HG02870 (cell line): Measurements from ENCODE around the gene CPE.
"Not testable (repeated sequence)": the region's sequence is repeated elsewhere in the genome, so short reads cannot be mapped to it uniquely, and the experiment has no call there.

Experiments
- ATAC-seq: cut with Tn5 transposase; IDR thresholded peaks from one replicate; pipeline ENCODE4 v1.9.1; 2021; ENCODE audit warnings: mild to moderate bottlenecking, moderate library complexity; ENCODE audit not compliant: unreplicated experiment

Gene CPE

DNA sequence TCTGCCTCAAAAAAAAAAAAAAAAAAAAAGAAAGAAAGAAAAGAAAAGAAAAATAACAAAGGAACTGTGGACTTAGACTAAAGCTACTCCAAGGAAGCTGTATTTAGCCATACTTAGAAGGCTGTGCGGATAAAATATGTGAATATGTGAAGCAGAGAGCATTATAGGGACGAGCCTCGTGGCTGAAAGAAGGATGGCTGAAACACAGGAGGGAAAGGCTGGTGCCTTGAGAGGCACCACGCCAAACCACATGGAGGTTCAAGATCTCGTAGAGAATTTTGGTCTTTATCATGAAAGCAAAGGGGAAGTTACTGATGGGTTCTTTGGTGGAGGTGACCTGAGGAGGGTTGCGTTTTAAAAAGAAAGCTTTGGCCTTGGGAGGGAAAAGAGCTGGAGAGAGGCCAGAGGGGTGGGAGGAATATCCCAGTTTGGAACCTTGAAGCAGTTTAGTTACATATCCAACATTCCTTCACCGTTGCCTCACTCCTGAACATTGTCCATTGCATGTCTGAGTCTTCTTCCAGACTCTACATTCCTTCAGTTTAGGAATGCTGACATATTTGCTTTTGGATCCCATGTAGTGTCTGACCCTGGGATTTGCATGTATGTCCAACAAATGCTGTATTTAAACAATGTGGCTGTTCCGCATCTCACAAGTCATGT is 82.5 kb downstream of the CPE start:
- ATAC-seq: no peak

DNA sequence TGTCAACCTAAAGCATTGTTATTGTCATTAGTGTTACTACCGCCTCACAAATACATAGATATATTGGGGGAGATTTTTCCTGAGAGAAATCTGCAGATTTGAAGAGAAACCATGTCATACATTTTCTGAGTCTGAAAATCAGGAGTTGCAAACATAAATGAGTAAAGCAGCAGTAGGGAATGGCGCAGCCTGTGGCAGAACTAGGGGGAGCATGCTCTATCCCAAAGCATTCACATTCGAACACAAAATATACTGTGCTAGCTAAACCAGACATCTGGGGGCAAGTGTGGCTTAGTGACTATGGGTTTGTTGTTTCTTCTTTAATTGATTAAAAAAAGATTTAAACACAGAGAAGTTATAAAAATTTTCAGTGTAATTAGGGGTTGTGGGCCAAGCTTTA is 83.2 kb downstream of the CPE start:
- no peak for ATAC-seq

DNA sequence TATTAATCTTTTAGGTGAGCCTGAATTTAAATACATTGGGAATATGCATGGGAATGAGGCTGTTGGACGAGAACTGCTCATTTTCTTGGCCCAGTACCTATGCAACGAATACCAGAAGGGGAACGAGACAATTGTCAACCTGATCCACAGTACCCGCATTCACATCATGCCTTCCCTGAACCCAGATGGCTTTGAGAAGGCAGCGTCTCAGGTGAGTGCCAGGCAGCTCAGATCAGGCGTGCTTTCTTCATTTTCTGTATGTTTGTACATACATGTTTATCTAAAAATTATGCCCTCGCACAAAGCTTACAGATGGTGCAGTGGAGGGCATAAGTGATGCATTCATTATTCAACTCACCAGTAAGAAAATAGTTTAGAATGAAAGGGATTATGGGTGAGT is 85.6 kb downstream of the CPE start:
- no peak for ATAC-seq

DNA sequence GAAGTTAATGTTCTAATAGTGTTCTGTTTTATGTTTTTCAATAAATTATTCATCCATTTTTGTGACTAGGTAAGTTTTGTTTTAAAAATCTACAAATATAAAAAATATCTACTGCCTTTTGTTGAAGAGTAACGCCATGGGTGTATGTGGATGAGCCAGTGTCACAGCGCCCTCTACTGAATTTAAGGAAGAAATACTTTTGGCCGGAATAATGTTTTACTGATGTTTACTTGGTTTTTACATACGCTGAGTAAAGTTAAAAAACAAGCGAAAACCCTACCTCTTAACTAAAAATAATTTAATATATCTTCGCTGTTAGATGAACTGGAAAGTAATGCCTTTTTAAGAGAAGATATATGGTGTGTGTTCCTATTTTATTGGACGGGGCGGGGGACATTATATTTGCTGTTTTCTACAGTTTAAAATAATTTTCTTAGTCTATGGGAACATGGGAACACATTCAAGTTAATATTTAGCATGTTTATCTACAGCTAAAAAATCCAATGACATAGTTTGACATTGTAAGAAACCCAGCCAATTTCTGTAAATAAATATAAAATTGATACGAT is 86.1 kb downstream of the CPE start:
- peak; percentile 45 for ATAC-seq

DNA sequence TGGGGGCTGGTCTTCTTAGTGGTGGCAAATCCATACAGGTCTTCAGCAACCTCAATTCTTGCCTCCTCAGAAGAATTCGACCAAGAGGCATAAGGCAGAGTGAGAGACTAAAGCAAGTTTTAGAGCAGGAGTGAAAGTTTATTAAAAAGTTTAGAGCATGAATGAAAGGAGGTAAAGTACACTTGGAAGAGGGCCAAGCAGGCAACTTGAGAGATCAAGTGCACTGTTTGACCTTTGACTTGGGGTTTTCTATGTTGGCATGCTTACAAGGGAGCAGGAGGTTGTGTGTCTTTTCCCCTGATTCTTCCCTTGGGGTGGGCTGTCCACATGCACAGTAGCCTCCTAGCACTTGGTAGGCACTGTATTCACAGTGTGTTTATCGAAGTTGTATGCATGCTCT is 91.2 kb downstream of the CPE start:
- ATAC-seq: no peak

DNA sequence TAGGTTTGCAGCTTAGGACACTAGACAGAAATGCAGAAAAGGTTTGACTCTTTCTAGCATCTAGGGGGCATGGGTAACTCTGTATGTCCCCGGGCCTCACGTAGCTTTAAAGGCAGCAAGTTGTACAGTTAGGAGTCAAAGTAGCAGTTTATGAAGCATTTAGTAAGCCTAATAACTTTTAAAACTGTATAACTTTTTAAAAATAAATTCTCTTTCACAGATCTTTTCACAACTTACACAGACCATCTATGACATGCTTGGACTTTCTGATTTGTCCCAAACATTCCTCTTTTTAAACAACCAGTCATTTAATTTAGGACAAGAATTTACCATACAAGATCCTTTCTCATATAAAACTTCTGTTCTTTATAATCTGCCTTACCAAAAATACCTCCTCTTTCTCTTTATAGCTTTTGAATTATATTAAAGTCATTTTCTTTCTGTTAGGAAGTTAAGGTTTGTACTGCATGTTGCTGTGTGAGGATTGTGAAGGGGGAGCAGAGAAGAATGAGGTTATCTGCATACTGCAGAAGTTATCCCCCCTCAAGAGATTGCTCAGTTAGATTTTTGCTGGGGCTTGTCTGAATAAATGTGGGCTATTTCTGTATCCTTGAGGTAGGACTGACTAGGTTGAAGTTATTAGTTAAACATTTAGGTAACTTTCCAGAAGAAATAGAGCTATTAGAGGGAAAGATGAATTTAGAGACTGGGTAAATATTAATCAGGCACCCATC is 94.3 kb downstream of the CPE start:
- no peak for ATAC-seq

DNA sequence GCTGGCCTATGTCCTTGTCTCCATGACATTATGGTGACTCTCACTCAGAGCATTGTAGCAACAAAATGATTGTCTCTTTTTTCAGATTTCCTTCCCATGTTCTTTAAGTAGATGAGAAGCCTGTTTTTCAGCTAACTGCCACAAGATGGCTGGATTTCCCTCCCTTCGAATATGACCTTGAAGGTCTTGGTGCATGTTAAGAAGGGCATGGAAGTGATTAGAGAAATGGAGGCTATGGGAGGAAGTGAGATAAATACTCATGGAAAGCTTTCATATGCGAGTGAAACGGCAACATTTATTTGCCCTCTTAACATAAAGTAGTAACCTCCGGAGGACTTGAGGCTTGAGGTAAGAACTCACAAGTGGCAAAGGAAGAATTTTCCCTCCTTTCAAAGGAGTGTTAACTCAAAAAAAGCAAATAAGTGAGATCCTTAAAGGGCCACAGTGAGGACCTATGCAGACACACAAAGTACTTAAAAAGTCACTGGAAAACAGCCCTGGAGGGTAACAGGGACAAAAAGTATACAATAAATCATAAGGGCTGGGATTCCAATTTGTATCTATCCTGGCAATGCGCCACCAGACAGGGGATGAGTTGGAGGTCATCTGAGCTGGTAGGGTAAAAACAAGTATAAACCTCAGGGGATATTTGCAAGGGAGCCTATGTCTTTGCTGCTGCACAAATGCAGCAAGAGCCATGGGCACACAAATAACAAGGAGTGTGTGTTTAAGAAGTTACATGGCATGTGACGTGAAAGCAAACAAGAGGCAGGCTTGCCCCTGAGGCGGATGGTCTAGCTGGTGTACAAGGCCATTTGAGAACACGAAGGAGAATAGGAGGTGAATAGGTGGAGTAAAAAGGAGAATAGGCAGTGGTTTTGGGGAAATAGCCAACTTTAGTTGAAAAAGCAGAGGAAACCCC is 96.2 kb downstream of the CPE start:
- no peak for ATAC-seq

DNA sequence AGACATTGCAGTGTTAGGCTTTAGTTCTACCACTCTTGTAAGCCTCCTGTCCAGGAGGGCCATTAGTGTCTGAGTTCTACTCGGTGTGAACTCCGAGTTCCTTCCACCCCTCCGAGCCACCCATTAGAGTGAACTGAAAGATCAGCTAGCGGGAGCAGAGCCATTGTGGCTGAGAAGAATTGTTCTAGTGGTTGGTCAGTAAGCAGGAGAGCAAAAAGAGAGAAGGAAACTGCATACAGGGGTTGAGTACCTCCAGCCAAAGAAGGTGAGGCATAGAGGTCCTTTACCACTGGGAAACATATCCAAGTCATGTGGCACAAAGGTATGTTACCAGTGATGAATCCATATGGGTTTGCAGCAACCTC is 96.9 kb downstream of the CPE start:
- no peak for ATAC-seq

DNA sequence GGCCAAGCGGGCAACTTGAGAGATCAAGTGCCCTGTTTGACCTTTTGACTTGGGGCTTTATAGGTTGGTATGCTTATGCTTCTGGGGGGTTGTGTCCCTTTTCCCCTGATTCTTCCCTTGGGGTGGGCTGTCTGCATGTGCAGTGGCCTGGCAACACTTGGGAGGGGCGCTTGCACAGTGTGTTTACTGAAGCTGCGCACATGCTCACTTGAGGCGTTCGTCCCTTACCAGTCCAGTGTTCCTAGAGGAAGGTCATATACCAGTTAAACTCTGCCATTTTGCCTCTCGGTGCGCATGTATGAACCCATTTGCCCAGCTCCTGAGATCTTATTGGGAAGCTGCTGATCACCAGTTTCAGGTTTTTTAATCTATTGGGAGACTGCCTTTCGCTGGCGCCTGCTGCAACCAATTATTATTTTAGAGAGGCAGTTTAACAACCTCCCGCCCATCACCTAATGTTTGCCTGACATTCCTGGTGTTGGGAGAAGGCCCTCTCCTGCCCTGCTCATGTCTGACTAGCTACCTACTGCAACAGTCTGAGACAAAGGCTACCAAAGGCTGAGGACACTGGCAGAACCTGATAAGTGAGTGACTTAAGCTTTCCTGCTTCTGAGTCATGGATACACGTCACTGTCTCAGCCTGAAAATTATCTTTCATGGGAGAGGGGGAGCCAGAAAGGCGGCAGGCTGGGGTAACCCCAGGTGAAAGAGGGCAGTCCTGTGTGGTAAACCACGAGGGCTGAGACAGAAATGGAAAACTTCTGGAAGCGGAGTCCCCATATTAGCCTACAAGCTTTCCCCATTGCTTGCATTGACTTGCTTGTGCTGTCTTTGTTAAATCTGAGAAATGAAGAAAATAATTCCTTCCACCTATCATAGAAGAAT is 97.6 kb downstream of the CPE start:
- no peak for ATAC-seq

DNA sequence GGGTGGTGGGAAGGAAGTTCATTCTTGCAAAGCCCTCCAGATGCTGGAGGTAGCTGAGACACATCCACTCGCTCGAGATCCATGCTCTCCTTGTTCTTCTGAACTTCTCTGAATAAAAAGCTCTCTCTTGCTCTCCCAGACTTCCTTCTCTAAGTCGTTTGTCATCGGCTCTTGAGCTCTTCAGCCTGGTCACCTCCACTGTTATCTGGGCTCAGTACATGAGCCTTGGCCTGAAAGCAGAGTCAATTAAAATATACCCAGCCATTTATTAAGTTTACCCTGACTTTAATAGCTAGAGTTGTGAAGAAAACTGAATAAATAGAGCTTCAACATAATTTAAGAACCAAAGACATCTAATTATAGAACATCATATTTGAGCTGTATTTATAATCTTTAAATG is 99.0 kb downstream of the CPE start:
- no peak for ATAC-seq

DNA sequence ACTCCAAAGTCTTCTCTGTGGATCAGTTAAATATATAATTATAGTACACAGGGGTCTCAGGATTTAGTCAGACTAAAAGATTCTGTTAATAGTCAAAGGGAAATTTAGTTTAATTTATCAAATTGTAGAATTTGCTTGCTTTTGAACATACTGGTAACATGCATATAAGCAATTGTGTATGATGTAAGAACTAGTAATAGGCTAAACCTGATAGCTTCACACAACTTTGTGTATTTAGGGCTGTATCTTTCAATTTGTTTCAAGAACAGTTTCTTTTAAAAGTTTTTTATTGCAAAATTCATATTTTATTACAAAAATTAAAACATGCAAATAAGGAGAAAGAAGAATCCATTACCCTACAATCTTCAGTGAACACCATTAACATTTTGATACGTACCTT is 99.5 kb downstream of the CPE start:
- no peak for ATAC-seq

DNA sequence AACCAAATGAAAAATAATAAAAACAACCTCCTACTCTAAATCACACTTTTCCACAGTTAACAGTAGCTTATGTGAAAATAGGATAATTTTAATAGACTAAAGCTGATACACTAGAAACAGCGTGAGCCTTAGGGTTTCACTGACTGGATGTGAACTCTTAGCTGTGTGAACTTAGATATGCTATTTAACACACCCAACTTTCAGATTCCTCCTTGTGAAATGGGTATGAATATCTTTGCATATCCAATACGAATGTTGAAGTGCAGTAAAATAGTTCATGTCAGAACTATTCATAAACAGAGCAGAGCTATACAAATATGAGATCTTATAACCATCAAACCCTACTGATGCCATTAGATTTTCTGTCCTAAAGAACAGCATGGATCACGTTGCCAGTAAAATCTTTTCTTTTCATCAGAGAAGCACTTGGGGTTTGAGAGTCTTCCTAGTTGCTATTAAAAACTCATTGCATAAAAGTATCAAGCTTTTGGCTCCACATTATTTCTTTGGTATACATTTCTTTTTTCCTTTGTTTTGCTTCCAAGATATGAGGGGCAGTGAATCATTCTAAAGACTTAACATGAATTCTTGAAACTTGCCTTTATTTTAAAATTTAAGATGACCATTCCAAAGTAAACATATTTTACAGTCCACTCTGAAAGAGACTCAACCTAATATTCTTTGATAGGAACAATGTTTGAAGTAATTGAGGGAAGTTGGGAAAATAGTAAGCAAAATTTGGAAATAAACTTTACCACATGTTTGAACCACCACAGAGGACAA is 102.4 kb downstream of the CPE start:
- no peak for ATAC-seq

DNA sequence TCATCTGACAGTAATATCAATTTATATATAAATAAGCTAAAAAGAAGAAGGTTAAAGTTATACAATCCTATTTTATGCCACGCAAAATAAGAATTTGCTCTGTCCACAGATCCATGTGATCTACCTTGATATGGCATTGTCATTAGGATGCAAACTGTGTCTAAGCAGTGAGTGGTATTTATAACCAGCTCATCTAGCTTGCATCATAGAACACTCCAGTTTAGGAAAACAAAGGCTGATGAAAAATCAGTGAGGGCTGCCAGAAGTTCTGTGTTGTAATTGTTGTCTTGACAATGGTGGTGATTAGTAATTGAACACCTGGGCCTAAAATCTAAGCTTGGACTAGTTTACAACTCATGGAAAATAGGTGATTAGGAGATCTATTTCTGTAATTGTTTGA is 111.0 kb downstream of the CPE start:
- ATAC-seq: no peak

DNA sequence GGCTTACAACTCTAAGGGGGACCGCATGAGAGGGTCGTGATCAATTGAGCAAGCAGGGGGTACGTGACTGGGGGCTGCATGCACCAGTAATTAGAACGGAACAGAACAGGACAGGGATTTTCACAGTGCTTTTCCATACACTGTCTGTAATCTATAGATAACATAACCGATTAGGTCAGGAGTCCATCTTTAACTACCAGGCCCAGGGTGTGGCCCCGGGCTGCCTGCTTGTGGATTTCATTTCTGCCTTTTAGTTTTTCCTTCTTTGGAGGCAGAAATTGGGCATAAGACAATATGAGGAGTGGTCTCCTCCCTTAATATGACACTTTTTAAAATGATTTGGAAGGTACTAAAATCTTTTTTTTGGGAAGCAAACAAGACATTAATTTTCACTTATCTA is 113.8 kb downstream of the CPE start:
- not testable (repeated sequence) for ATAC-seq

DNA sequence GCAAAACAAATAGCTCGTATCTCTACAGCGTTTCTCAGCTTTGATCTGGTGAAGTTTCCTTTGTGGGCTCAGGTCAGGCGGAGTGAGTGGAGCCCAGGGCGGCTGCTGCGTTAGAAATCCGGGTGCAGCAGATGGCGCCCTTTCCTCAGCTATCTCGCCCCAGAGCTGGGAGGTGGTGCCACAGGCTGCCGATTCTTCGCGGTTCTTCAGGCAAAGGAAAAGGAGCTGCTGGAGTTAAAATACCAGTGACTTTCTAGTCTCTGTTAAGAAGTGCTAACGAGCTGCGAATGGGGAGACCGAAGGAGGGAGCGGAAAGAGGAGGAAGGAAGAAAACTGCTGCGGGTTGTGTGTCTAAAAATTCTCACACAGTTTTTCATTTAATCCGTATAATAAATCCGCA is 114.6 kb downstream of the CPE start:
- peak; percentile 96 for ATAC-seq

DNA sequence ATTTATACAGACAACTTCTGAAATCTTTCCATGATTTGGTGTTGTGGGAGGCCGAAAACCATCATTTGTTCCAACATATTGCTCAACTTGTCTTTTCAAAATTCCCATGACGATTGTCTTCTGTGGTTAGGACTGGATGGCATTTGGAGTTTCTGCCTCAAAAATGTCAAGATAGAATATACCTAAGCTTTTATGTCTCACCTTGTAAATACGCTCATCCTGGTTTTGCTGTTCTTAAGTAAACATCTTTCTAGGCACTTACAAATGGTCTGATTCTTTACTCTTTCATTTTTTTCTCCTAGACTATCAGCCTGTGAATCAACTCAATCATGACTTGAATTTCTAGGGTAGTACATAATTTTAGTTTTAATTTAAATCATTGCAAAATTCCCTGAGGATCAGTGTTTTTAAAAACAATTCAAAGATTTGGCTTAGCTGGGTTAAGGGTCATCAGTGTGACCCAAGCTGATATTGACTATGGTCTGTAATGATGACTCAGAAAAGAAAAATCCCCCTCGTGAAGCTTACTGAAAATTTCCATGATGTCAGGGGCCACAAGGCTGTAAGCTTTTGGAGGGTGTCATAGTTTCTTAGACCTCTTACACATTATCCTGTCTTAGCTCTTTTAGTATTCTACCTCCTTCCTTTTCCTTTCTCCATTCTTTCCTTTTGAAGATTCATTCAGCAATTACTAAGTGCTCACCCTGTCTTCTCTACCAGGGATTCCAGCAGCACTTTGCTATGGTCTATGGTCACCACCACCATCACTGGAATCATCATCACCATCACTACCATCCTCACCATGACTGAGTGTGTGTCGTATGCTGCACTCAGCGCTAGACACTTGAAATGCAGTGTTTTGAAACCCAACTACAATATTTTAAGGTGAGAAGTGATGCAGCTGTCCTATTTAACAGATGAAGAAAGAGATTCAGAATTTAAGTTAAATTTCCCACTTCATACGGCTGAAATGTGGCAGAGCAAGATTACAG is 124.4 kb downstream of the CPE start:
- no peak for ATAC-seq

DNA sequence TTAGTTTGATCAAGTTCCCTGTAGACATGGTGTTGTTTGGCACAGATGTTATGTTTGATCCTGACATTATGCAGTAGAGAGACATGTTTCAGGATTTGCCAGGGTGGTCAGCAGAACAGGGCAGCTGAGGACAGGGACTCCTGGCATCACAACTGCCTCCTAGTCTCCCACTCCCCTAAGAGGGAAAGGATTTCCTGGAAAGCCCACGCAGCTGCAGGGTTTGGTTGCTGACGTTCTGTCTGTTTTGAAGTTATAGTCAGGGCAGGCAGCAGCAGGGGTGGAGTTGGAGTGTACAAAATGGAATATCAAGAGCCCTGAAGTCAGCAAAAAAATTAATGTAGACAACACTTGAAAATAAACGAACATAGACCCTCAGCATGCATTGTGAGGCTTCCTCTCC is 125.4 kb downstream of the CPE start:
- no peak for ATAC-seq
